ENCODE data around the gene TMEM119.
A peak's percentile ranks its signal among the peaks of the same experiment; 100 is the strongest.

Gene TMEM119

GRCh38 chr12:108567406-108568337, 30.2 kb downstream of the TMEM119 start:
- Histone ChIP-seq H3K27ac (peak overlapping the region; percentile 2), H3K4me3 (ENCODE audit: low read depth in 1 of 2, low read length in 1 of 2) (no peak overlapping the region), H3K4me1 (ENCODE audit: control insufficient read depth in 1 of 2, insufficient read depth in 1 of 2, low read depth in 1 of 2, low read length in 1 of 2) (peaks cover 12 to 15% of the 10 kb centered on the region in 2 experiments), H3K27me3 (no peaks in the 10 kb centered on the region), H3K9me3 (no peaks in the 10 kb centered on the region), H3K36me3 (peaks cover 59% of the 10 kb centered on the region)
- no peak for TF ChIP-seq CTCF (IDR thresholded peaks at IDR 0.05)

GRCh38 chr12:108566452-108566851, 31.4 kb downstream of the TMEM119 start:
- Histone ChIP-seq H3K9me3 (no peaks in the 10 kb centered on the region), H3K27ac (no peak overlapping the region), H3K4me1 (ENCODE audit: control insufficient read depth in 1 of 2, insufficient read depth in 1 of 2, low read depth in 1 of 2, low read length in 1 of 2) (peaks cover 19 to 23% of the 10 kb centered on the region in 2 experiments), H3K36me3 (peaks cover 59% of the 10 kb centered on the region), H3K4me3 (ENCODE audit: low read depth in 1 of 2, low read length in 1 of 2) (no peak overlapping the region), H3K27me3 (no peaks in the 10 kb centered on the region)
- no peak for TF ChIP-seq CTCF (IDR thresholded peaks at IDR 0.05)

- Histone ChIP-seq H3K27ac (no peak overlapping the region), H3K27me3 (no peaks in the 10 kb centered on the region), H3K9me3 (no peaks in the 10 kb centered on the region), H3K4me3 (ENCODE audit: low read depth in 1 of 2, low read length in 1 of 2) (no peak overlapping the region), H3K4me1 (ENCODE audit: control insufficient read depth in 1 of 2, insufficient read depth in 1 of 2, low read depth in 1 of 2, low read length in 1 of 2) (peaks cover 21 to 23% of the 10 kb centered on the region in 2 experiments), H3K36me3 (peaks cover 59% of the 10 kb centered on the region)
- TF ChIP-seq CTCF (IDR thresholded peaks at IDR 0.05): no peak
Measured at GRCh38 chr12:108565976-108566375, 31.9 kb downstream of the TMEM119 start.

GRCh38 chr12:108565146-108565545, 32.7 kb downstream of the TMEM119 start:
- H3K4me1 ChIP-seq (ENCODE audit: control insufficient read depth in 1 of 2, insufficient read depth in 1 of 2, low read depth in 1 of 2, low read length in 1 of 2): peaks cover 26 to 28% of the 10 kb centered on the region in 2 experiments
- peaks cover 59% of the 10 kb centered on the region for H3K36me3 ChIP-seq
- no peak overlapping the region for H3K27ac ChIP-seq

GRCh38 chr12:108564724-108565123, 33.2 kb downstream of the TMEM119 start:
- Histone ChIP-seq H3K36me3 (peaks cover 55% of the 10 kb centered on the region), H3K9me3 (no peaks in the 10 kb centered on the region), H3K27ac (no peak overlapping the region), H3K4me3 (ENCODE audit: low read depth in 1 of 2, low read length in 1 of 2) (no peak overlapping the region), H3K27me3 (no peaks in the 10 kb centered on the region), H3K4me1 (ENCODE audit: control insufficient read depth in 1 of 2, insufficient read depth in 1 of 2, low read depth in 1 of 2, low read length in 1 of 2) (peaks cover 31 to 32% of the 10 kb centered on the region in 2 experiments)
- no peak for TF ChIP-seq CTCF (IDR thresholded peaks at IDR 0.05)

More at GRCh38 chr12:108565146-108565545, 32.7 kb downstream of the TMEM119 start:
- Histone ChIP-seq H3K27me3 (no peaks in the 10 kb centered on the region), H3K4me3 (ENCODE audit: low read depth in 1 of 2, low read length in 1 of 2) (no peak overlapping the region), H3K9me3 (no peaks in the 10 kb centered on the region)
- no peak for TF ChIP-seq CTCF (IDR thresholded peaks at IDR 0.05)

Data from neutrophil (primary cell).